ENCODE measurements around the gene RPH3AL. TPM values are rescaled to one million over a fixed set of nuclear protein-coding genes. Genes with fewer than 3 reads are reported as not detected.

Gene RPH3AL
- total and polyA plus RNA-seq, 10 of the 15 experiments (the other 5 are each of a cell fraction or from before 2014, with no cell fraction given) = 0.04 to 1.2 (median 0.47) TPM; not detected in 2

- DNase-seq (ENCODE audit: low read depth, low spot score) (no peak), FAIRE-seq (no peak), ATAC-seq (no peak)
- Histone ChIP-seq H3K36me3 (ENCODE audit: control insufficient read depth in 2 of 2, insufficient read depth in 2 of 2, low read length in 1 of 2) (no peaks in the 10 kb centered on the region), H3K4me1 (ENCODE audit: control insufficient read depth, insufficient read depth, low read length) (no peaks in the 10 kb centered on the region), H3K27me3 (replicated peaks in 1 of 2; ENCODE audit: control insufficient read depth in 2 of 2, insufficient read depth in 2 of 2, low read length in 1 of 2) (peaks cover 0 to 5% of the 10 kb centered on the region in 2 experiments; a peak in 3 of 4 replicates), H3K9me3 (replicated peaks; ENCODE audit: control insufficient read depth, insufficient read depth, low read length) (no peaks in the 10 kb centered on the region), H3K9ac (ENCODE audit: control insufficient read depth, insufficient read depth, low read length) (no peak overlapping the region), H3K4me2 (ENCODE audit: control insufficient read depth, insufficient read depth) (no peak overlapping the region), H3K4me3 (no peak overlapping the region), H3K79me2 (ENCODE audit: control insufficient read depth, insufficient read depth, low read length) (no peaks in the 10 kb centered on the region), H4K20me1 (ENCODE audit: control insufficient read depth, insufficient read depth) (no peaks in the 10 kb centered on the region), H3K27ac (ENCODE audit: control insufficient read depth, insufficient read depth) (no peak overlapping the region), H2AFZ (ENCODE audit: control insufficient read depth, low read depth, low read length) (no peak overlapping the region)
- CTCF ChIA-PET = no interaction called here
- 24% methylated on average over 6 of the region's 6 CpGs for WGBS (ENCODE audit: insufficient coverage, insufficient replicate concordance, low lambda C conversion rate, missing lambda C conversion rate)
- intact Hi-C loops (cut with micrococcal nuclease; ENCODE audit: unreplicated experiment) (no loop called here), in situ Hi-C loops (cut with MboI) (no loop called here)
- TF ChIP-seq PML (IDR thresholded peaks at IDR 0.05; ENCODE audit: low read length) (no peak), NFYB (IDR thresholded peaks at IDR 0.05; ENCODE audit: insufficient read depth, low read depth, low read length) (no peak), ZZZ3 (IDR thresholded peaks at IDR 0.05; ENCODE audit: control insufficient read depth, insufficient read length, low read depth) (no peak), MYB (IDR thresholded peaks at IDR 0.05; ENCODE audit: borderline replicate concordance, low read depth, low read length) (no peak), EP300 (IDR thresholded peaks at IDR 0.05; ENCODE audit: borderline replicate concordance in 1 of 2, control insufficient read depth in 1 of 2, low read depth in 2 of 2, low read length in 2 of 2) (no peak), RBBP5 (conservative IDR thresholded peaks at IDR 0.05) (no peak), ZBTB4 (CRISPR knock-in tag; IDR thresholded peaks at IDR 0.05) (no peak), TCF3 (IDR thresholded peaks at IDR 0.05; ENCODE audit: borderline replicate concordance, insufficient read depth, low read depth, low read length) (no peak), GATAD2B (conservative IDR thresholded peaks at IDR 0.05; ENCODE audit: low read depth) (no peak), CHD2 (IDR thresholded peaks at IDR 0.05; ENCODE audit: borderline replicate concordance, low read depth, low read length) (no peak), NR2C2 (IDR thresholded peaks at IDR 0.05; ENCODE audit: borderline replicate concordance, control insufficient read depth, insufficient read length, low read depth) (no peak), RAD51 (IDR thresholded peaks at IDR 0.05) (no peak), NBN (IDR thresholded peaks at IDR 0.05) (no peak), BRCA1 (IDR thresholded peaks at IDR 0.05; ENCODE audit: low read depth, low read length) (no peak), HDAC2 (IDR thresholded peaks at IDR 0.05) (no peak), SMARCA5 (IDR thresholded peaks at IDR 0.05) (no peak), POU2F2 (IDR thresholded peaks at IDR 0.05; ENCODE audit: borderline replicate concordance, low read depth, low read length) (no peak), CBFB (IDR thresholded peaks at IDR 0.05; ENCODE audit: low read depth) (no peak)
- TF ChIP-seq, protein P1, sequence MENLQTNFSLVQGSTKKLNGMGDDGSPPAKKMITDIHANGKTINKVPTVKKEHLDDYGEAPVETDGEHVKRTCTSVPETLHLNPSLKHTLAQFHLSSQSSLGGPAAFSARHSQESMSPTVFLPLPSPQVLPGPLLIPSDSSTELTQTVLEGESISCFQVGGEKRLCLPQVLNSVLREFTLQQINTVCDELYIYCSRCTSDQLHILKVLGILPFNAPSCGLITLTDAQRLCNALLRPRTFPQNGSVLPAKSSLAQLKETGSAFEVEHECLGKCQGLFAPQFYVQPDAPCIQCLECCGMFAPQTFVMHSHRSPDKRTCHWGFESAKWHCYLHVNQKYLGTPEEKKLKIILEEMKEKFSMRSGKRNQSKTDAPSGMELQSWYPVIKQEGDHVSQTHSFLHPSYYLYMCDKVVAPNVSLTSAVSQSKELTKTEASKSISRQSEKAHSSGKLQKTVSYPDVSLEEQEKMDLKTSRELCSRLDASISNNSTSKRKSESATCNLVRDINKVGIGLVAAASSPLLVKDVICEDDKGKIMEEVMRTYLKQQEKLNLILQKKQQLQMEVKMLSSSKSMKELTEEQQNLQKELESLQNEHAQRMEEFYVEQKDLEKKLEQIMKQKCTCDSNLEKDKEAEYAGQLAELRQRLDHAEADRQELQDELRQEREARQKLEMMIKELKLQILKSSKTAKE (IDR thresholded peaks at IDR 0.05; ENCODE audit: low read depth, poor library complexity, severe bottlenecking) = no peak
- TF ChIP-seq, protein P2, sequence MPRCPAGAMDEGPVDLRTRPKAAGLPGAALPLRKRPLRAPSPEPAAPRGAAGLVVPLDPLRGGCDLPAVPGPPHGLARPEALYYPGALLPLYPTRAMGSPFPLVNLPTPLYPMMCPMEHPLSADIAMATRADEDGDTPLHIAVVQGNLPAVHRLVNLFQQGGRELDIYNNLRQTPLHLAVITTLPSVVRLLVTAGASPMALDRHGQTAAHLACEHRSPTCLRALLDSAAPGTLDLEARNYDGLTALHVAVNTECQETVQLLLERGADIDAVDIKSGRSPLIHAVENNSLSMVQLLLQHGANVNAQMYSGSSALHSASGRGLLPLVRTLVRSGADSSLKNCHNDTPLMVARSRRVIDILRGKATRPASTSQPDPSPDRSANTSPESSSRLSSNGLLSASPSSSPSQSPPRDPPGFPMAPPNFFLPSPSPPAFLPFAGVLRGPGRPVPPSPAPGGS (IDR thresholded peaks at IDR 0.05; ENCODE audit: borderline replicate concordance, insufficient read depth, low read depth, low read length, poor library complexity, severe bottlenecking) = no peak
- SMC1A ChIA-PET (ENCODE audit: uncharacterized antibody, unreplicated experiment) = no interaction called here
- POLR2A ChIA-PET = no interaction called here
- BruUV-seq (replicated peaks) = no TSS peak
- RAD21 ChIA-PET (ENCODE audit: unreplicated experiment) = no interaction called here
These were observed 174.8 kb downstream of the RPH3AL start for GRCh38 chr17:177762-178161.
